IMR-90 (cell line): Measurements from ENCODE around the gene ATOSA. TPM values are rescaled to one million over a fixed set of nuclear protein-coding genes. Genes with fewer than 3 reads are reported as not detected.

Experiments
- ATAC-seq: fragments of 200-7000 bp; cut with Tn5 transposase; 2 replicates; pipeline ENCODE4 v1.9.1; 2020; ENCODE audit warnings: low read depth, mild to moderate bottlenecking, moderate library complexity
- BruUV-seq: library from RNA; stranded (reverse); fragments of 400-500 nt; replicated peaks from 2 replicates; lab custom pipeline; 2021; lab: Mats Ljungman, UMichigan
- CTCF ChIA-PET: fragments of 300-600 bp; formaldehyde crosslinking; extraction: SDS; loops from one replicate; lab custom pipeline; 2021; ENCODE audit warnings: antibody characterized with exemption; lab: Yijun Ruan, JAX
- POLR2A ChIA-PET: fragments of 300-600 bp; sonication (Branson Sonifier 250); formaldehyde crosslinking; loops from one replicate; lab custom pipeline; 2022; ENCODE audit warnings: antibody characterized with exemption; ENCODE audit not compliant: unreplicated experiment; lab: Charles Lee
- DNase-seq: peaks from one replicate; pipeline ENCODE4 v3.0.0; 2013
- H2AFZ ChIP-seq: replicated peaks from 2 replicates; pipeline ENCODE3; 2013; ENCODE audit warnings: low read length, mild to moderate bottlenecking; ENCODE audit not compliant: poor library complexity
- H2AK5ac ChIP-seq: 2 replicates; pipeline ENCODE4 v1.6.1; 2013; ENCODE audit warnings: low read depth, low read length, inconsistent platforms
- H2AK9ac ChIP-seq: replicated peaks from 2 replicates; pipeline ENCODE3; 2013; ENCODE audit warnings: mild to moderate bottlenecking, low read depth, low read length, moderate library complexity; ENCODE audit not compliant: poor library complexity
- H2BK120ac ChIP-seq: 2 replicates; pipeline ENCODE4 v1.6.1; 2013; ENCODE audit warnings: low read depth, low read length, inconsistent platforms
- H2BK15ac ChIP-seq: 3 replicates; pipeline ENCODE4 v1.6.1; 2013; ENCODE audit warnings: low read depth, low read length, inconsistent platforms
- H2BK20ac ChIP-seq: 2 replicates; pipeline ENCODE4 v1.6.1; 2013; ENCODE audit warnings: low read depth, mild to moderate bottlenecking, inconsistent platforms, low read length, moderate library complexity
- H2BK5ac ChIP-seq: 2 replicates; pipeline ENCODE4 v1.6.1; 2013; ENCODE audit warnings: mild to moderate bottlenecking, low read depth, low read length, inconsistent platforms; ENCODE audit not compliant: poor library complexity, severe bottlenecking
- H3K14ac ChIP-seq: replicated peaks from 2 replicates; pipeline ENCODE4 v1.6.1; 2013; ENCODE audit warnings: low read depth, low read length, inconsistent platforms
- H3K18ac ChIP-seq: 2 replicates; pipeline ENCODE4 v1.6.1; 2013; ENCODE audit warnings: low read depth, low read length, control low read depth
- H3K23ac ChIP-seq: 2 replicates; pipeline ENCODE4 v1.6.1; 2013; ENCODE audit warnings: low read depth, low read length, inconsistent platforms
- H3K27ac ChIP-seq: 2 replicates; pipeline ENCODE4 v1.5.1; 2013; ENCODE audit warnings: mild to moderate bottlenecking, control low read depth, low read length; ENCODE audit not compliant: insufficient read depth
- H3K27me3 ChIP-seq: 2 replicates; pipeline ENCODE4 v1.6.1; 2013; ENCODE audit warnings: low read length; ENCODE audit not compliant: control insufficient read depth, insufficient read depth
- H3K36me3 ChIP-seq: 2 replicates; pipeline ENCODE4 v1.6.1; 2013; ENCODE audit warnings: low read length, mixed read lengths; ENCODE audit not compliant: control insufficient read depth, insufficient read depth
- H3K4ac ChIP-seq: 2 replicates; pipeline ENCODE4 v1.6.1; 2013; ENCODE audit warnings: low read depth, low read length, inconsistent platforms
- H3K4me1 ChIP-seq: 2 replicates; pipeline ENCODE4 v1.6.1; 2013; ENCODE audit warnings: low read length, mixed read lengths; ENCODE audit not compliant: control insufficient read depth, insufficient read depth
- H3K4me2 ChIP-seq: 2 replicates; pipeline ENCODE4 v1.6.1; 2013; ENCODE audit warnings: low read depth, mild to moderate bottlenecking, control low read depth, low read length, moderate library complexity
- H3K4me3 ChIP-seq: 2 replicates; pipeline ENCODE4 v1.5.1; 2013; ENCODE audit warnings: low read depth, mild to moderate bottlenecking, control low read depth, low read length, moderate library complexity; ENCODE audit not compliant: insufficient read depth
- H3K56ac ChIP-seq: 2 replicates; pipeline ENCODE4 v1.6.1; 2013; ENCODE audit warnings: low read length, inconsistent platforms; ENCODE audit not compliant: insufficient read depth; ENCODE audit errors: extremely low read depth
- H3K79me1 ChIP-seq, 2 experiments: 2 replicates each; pipeline ENCODE4 v1.6.1; 2013; ENCODE audit warnings: low read length in 2 of 2, inconsistent platforms in 1 of 2, low read depth in 1 of 2
- H3K9ac ChIP-seq: 2 replicates; pipeline ENCODE4 v1.6.1; 2013; ENCODE audit warnings: low read depth, low read length, control low read depth
- H3K9me1 ChIP-seq: 2 replicates; pipeline ENCODE4 v1.6.1; 2013; ENCODE audit warnings: low read length, inconsistent platforms; ENCODE audit not compliant: insufficient read depth
- H3K9me3 ChIP-seq: 2 replicates; pipeline ENCODE4 v1.6.1; 2013; ENCODE audit warnings: low read length; ENCODE audit not compliant: control insufficient read depth, insufficient read depth
- H4K20me1 ChIP-seq: 2 replicates; pipeline ENCODE4 v1.6.1; 2013; ENCODE audit warnings: low read length, inconsistent platforms; ENCODE audit not compliant: insufficient read depth
- H4K5ac ChIP-seq: 2 replicates; pipeline ENCODE4 v1.6.1; 2013; ENCODE audit warnings: mild to moderate bottlenecking, low read depth, low read length, control low read depth
- H4K8ac ChIP-seq, 2 experiments: 2 replicates each; pipeline ENCODE4 v1.6.1; 2013; ENCODE audit warnings: low read depth in 2 of 2, low read length in 2 of 2, control low read depth in 1 of 2, inconsistent platforms in 1 of 2
- H4K91ac ChIP-seq: 2 replicates; pipeline ENCODE4 v1.6.1; 2013; ENCODE audit warnings: low read depth, low read length, inconsistent platforms; ENCODE audit not compliant: insufficient read depth
- BHLHE40 ChIP-seq: fragments of 150-350 bp; IDR thresholded peaks from 2 replicates; pipeline ENCODE4 v1.6.1; 2016; ENCODE audit warnings: mild to moderate bottlenecking, low read depth, low read length
- CEBPB ChIP-seq: IDR thresholded peaks from 2 replicates; pipeline ENCODE4 v1.6.1; 2012; ENCODE audit warnings: low read depth, low read length, improper control_type of control experiment
- CHD1 ChIP-seq: IDR thresholded peaks from 2 replicates; pipeline ENCODE4 v1.6.1; 2012; ENCODE audit warnings: low read depth, low read length, improper control_type of control experiment
- CTCF ChIP-seq: conservative IDR thresholded peaks from 2 replicates; pipeline ENCODE4 v1.5.1; 2012; ENCODE audit warnings: mild to moderate bottlenecking, low read depth, low read length, improper control_type of control experiment
- ELK1 ChIP-seq: fragments of 150-350 bp; IDR thresholded peaks from 2 replicates; pipeline ENCODE4 v1.6.1; 2016; ENCODE audit warnings: low read depth, mild to moderate bottlenecking, low read length, moderate library complexity, borderline replicate concordance
- FOS ChIP-seq: fragments of 150-350 bp; IDR thresholded peaks from 2 replicates; pipeline ENCODE4 v1.6.1; 2016; ENCODE audit warnings: low read depth, low read length
- MAFK ChIP-seq: IDR thresholded peaks from 2 replicates; pipeline ENCODE4 v1.6.1; 2012; ENCODE audit warnings: low read depth, low read length, improper control_type of control experiment
- MAZ ChIP-seq: IDR thresholded peaks from 2 replicates; pipeline ENCODE4 v1.6.1; 2012; ENCODE audit warnings: low read depth, mild to moderate bottlenecking, low read length, improper control_type of control experiment, moderate library complexity, borderline replicate concordance
- MXI1 ChIP-seq: IDR thresholded peaks from 2 replicates; pipeline ENCODE4 v1.6.1; 2012; ENCODE audit warnings: low read depth, mild to moderate bottlenecking, low read length, moderate library complexity, borderline replicate concordance
- NFE2L2 ChIP-seq: fragments of 150-350 bp; IDR thresholded peaks from 2 replicates; pipeline ENCODE4 v1.6.1; 2016; ENCODE audit warnings: low read depth, mild to moderate bottlenecking, low read length
- POLR2A ChIP-seq: IDR thresholded peaks from 2 replicates; pipeline ENCODE4 v1.6.1; 2012; ENCODE audit warnings: mild to moderate bottlenecking, low read depth, low read length
- RAD21 ChIP-seq: IDR thresholded peaks from 2 replicates; pipeline ENCODE4 v1.6.1; 2012; ENCODE audit warnings: low read length, improper control_type of control experiment
- RCOR1 ChIP-seq: IDR thresholded peaks from 2 replicates; pipeline ENCODE4 v1.6.1; 2012; ENCODE audit warnings: mild to moderate bottlenecking, low read length, improper control_type of control experiment; ENCODE audit not compliant: insufficient replicate concordance
- RFX5 ChIP-seq: IDR thresholded peaks from 2 replicates; pipeline ENCODE4 v1.8.0; 2012; ENCODE audit warnings: low read depth, mild to moderate bottlenecking, low read length, moderate library complexity
- SMC3 ChIP-seq: fragments of 150-350 bp; IDR thresholded peaks from 2 replicates; pipeline ENCODE4 v1.6.1; 2016; ENCODE audit warnings: low read depth, mild to moderate bottlenecking, antibody characterized with exemption, low read length, moderate library complexity
- USF2 ChIP-seq: fragments of 150-350 bp; IDR thresholded peaks from 2 replicates; pipeline ENCODE4 v1.6.1; 2017; ENCODE audit warnings: mild to moderate bottlenecking, antibody characterized with exemption, low read length, low read depth
- WGBS, 2 experiments: methylation state at CpG; one replicate each; pipeline versions ENCODE4 v1.1.5 to v1.1.7; 2013; ENCODE audit warnings: missing lambda C conversion rate in 2 of 2; ENCODE audit not compliant: insufficient read length in 1 of 2; ENCODE audit errors: extremely low coverage in 2 of 2; 5-methylcytosine and 5-hydroxymethylcytosine counted together
- dilution Hi-C: fragments of 300-500 bp; cut with HindIII; formaldehyde crosslinking; loops from one replicate; pipeline ENCODE4 v1.14.3; 2018; ENCODE audit warnings: low sequenced_read_pairs; ENCODE audit not compliant: unreplicated experiment
- in situ Hi-C: fragments of 300-500 bp; cut with MboI; formaldehyde crosslinking; loops from 3 replicates; pipeline ENCODE4 v1.14.3; 2019; ENCODE audit warnings: low sequenced_read_pairs, inconsistent platforms, mixed read lengths
- intact Hi-C: fragments of 100-400 bp; cut with micrococcal nuclease; formaldehyde crosslinking; loops from 2 replicates; pipeline ENCODE4 v1.10.0; 2022
- polyA plus RNA-seq, 3 experiments: library from polyadenylated mRNA; depleted of rRNA; stranded (reverse); fragments of >200 nt; gene quantifications; 2 replicates each; pipeline ENCODE4 v1.2.3, GENCODE V29; 2012; ENCODE audit warnings: low replicate concordance in 1 of 3
- total RNA-seq: library from RNA; depleted of rRNA; stranded (reverse); fragments of >200 nt; gene quantifications from 2 replicates; pipeline ENCODE4 v1.2.3, GENCODE V29; 2012

The ATOSA gene
- total and polyA plus RNA-seq, 2 of the 4 experiments (the other 2 are of a cell fraction), result 13.2 to 17.2 TPM

- POLR2A ChIA-PET, result no interaction called here
Observed at GRCh38 chr15:52658955-52659354, 20.2 kb downstream of the ATOSA start.

More at GRCh38 chr15:52658955-52659354, 20.2 kb downstream of the ATOSA start:
- no CpG with 5 or more reads among the region's 1 CpG for WGBS, 2 experiments
- H2AK5ac ChIP-seq, result no peak overlapping the region
- H2AFZ ChIP-seq, result no peak overlapping the region
- H3K27me3 ChIP-seq, result no peaks in the 10 kb centered on the region
- dilution Hi-C loops (no loop called here), in situ Hi-C loops (loop anchor here (25.0 kb wide), 1 partner anchor 647 kb away; the partner anchor contains the start of gene MAPK6), intact Hi-C loops (no loop called here)
- H3K23ac ChIP-seq, result no peak overlapping the region
- H3K18ac ChIP-seq, result no peak overlapping the region
- H3K14ac ChIP-seq, result no peak overlapping the region
- H2BK5ac ChIP-seq, result no peak overlapping the region
- no peak overlapping the region for H2AK9ac ChIP-seq
- H2BK20ac ChIP-seq, result no peak overlapping the region
- H3K9ac ChIP-seq, result no peak overlapping the region
- H3K36me3 ChIP-seq, result peaks cover 1% of the 10 kb centered on the region
- no peak overlapping the region for H4K8ac ChIP-seq
- H3K9me1 ChIP-seq, result peaks cover 2% of the 10 kb centered on the region
- TF ChIP-seq MAFK (no peak), MXI1 (no peak), CEBPB (no peak), FOS (no peak), CTCF (no peak), CHD1 (no peak), USF2 (no peak), RFX5 (no peak), RCOR1 (no peak), SMC3 (no peak), RAD21 (no peak), ELK1 (no peak), MAZ (no peak), NFE2L2 (no peak), BHLHE40 (no peak), POLR2A (no peak)
- H4K91ac ChIP-seq, result no peak overlapping the region
- DNase-seq (no peak), ATAC-seq (no peak)
- CTCF ChIA-PET, result no interaction called here
- no peak overlapping the region for H4K5ac ChIP-seq
- H3K4ac ChIP-seq, result no peak overlapping the region
- no peak overlapping the region for H3K27ac ChIP-seq
- H3K9me3 ChIP-seq, result no peaks in the 10 kb centered on the region
- H3K4me1 ChIP-seq, result peaks cover 2% of the 10 kb centered on the region; the same call in 1 of the 2 replicates
- H3K4me3 ChIP-seq, result no peak overlapping the region
- no peak overlapping the region for H2BK15ac ChIP-seq
- BruUV-seq, result no TSS peak
- H4K20me1 ChIP-seq, result no peaks in the 10 kb centered on the region
- H2BK120ac ChIP-seq, result no peak overlapping the region
- H3K56ac ChIP-seq, result no peak overlapping the region
- H3K79me1 ChIP-seq, result peaks cover 6 to 17% of the 10 kb centered on the region in 2 experiments; a peak in 2 of 4 replicates
- no peak overlapping the region for H3K4me2 ChIP-seq
